T-helper 2 cell treated with Interferon-gamma antibody and Interleukin-4, amounts not matched to agents 5 μg/mL and 100 μg/mL, for 36 hours (primary cell): ENCODE results near the gene DCAF8L1.
"Not testable (repeated sequence)": the region's sequence is repeated elsewhere in the genome, so short reads cannot be mapped to it uniquely, and the experiment has no call there.

ENCODE experiments used
- DNase-seq: peaks from one replicate; pipeline ENCODE4 v3.0.0; 2021; ENCODE audit warnings: low spot score
- H3K27ac Mint-ChIP-seq: one replicate; pipeline ENCODE4 v1.8.0; 2021; ENCODE audit warnings: mild to moderate bottlenecking, mixed read lengths
- H3K27me3 Mint-ChIP-seq: one replicate; pipeline ENCODE4 v1.8.0; 2021; ENCODE audit warnings: low read depth, mixed read lengths
- H3K36me3 Mint-ChIP-seq: one replicate; pipeline ENCODE4 v1.8.0; 2021; ENCODE audit warnings: low read depth, mixed read lengths
- H3K4me1 Mint-ChIP-seq: one replicate; pipeline ENCODE4 v1.8.0; 2021; ENCODE audit warnings: low read depth, mixed read lengths
- H3K4me3 Mint-ChIP-seq: one replicate; pipeline ENCODE4 v1.8.0; 2022; ENCODE audit warnings: mild to moderate bottlenecking, moderate library complexity, mixed read lengths
- H3K9me3 Mint-ChIP-seq: one replicate; pipeline ENCODE4 v1.8.0; 2021; ENCODE audit warnings: mixed read lengths

The DCAF8L1 gene

GRCh38 chrX:27981349-27981748 is at the start of gene DCAF8L1:
TSS of gene DCAF8L1 (minus strand) at chrX:27981449. CDS start at chrX:27981334, 115 bp downstream.
- no peak for DNase-seq
- no peaks in the 10 kb centered on the region for H3K36me3 Mint-ChIP-seq
- peaks cover 3% of the 10 kb centered on the region for H3K9me3 Mint-ChIP-seq
- no peak within 1 kb of the TSS for H3K27ac Mint-ChIP-seq
- H3K4me3 Mint-ChIP-seq = no peak within 1 kb of the TSS
- H3K27me3 Mint-ChIP-seq = no peaks in the 10 kb centered on the region
- no peaks in the 10 kb centered on the region for H3K4me1 Mint-ChIP-seq

- no peaks in the 10 kb centered on the region for H3K27me3 Mint-ChIP-seq
- H3K4me1 Mint-ChIP-seq = no peaks in the 10 kb centered on the region
- H3K27ac Mint-ChIP-seq = no peak overlapping the region
- no peak for DNase-seq
- no peak overlapping the region for H3K4me3 Mint-ChIP-seq
- H3K36me3 Mint-ChIP-seq = no peaks in the 10 kb centered on the region
- H3K9me3 Mint-ChIP-seq = no peaks in the 10 kb centered on the region
These were observed 41.1 kb upstream of the DCAF8L1 start for GRCh38 chrX:28022371-28022770.

- H3K36me3 Mint-ChIP-seq = no peaks in the 10 kb centered on the region
- H3K4me3 Mint-ChIP-seq = no peak overlapping the region
- no peaks in the 10 kb centered on the region for H3K9me3 Mint-ChIP-seq
- no peak overlapping the region for H3K27ac Mint-ChIP-seq
- no peak for DNase-seq
- no peaks in the 10 kb centered on the region for H3K27me3 Mint-ChIP-seq
- no peaks in the 10 kb centered on the region for H3K4me1 Mint-ChIP-seq
These were observed 35.6 kb upstream of the DCAF8L1 start for GRCh38 chrX:28016823-28017222.

DNA sequence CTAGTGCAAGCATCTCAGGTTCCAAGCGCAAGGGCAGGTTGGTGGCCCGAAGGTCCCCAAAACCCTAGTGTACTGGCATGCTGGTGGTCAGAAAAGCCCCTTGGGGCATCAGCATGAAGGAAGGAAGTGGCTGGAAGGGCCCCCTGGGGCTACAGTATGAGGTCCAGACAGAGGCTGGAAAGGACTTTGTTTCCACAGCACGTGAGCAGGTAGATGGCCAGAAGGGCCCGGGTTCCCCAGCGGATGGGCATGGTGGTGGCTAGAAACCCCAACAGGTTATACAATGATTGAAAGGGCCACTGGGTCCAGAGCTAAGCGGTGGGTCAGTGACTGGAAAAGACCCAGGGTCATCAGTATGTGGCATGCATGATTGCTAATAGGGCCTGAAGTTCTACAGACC is 34.7 kb upstream of the DCAF8L1 start:
- Mint-ChIP-seq H3K9me3 (no peaks in the 10 kb centered on the region), H3K4me1 (no peaks in the 10 kb centered on the region), H3K4me3 (no peak overlapping the region), H3K36me3 (no peaks in the 10 kb centered on the region), H3K27me3 (no peaks in the 10 kb centered on the region), H3K27ac (no peak overlapping the region)
- no peak for DNase-seq

GRCh38 chrX:28010875-28011274 is 29.6 kb upstream of the DCAF8L1 start:
- H3K27me3 Mint-ChIP-seq = no peaks in the 10 kb centered on the region
- no peak overlapping the region for H3K27ac Mint-ChIP-seq
- no peak for DNase-seq
- no peaks in the 10 kb centered on the region for H3K4me1 Mint-ChIP-seq
- no peaks in the 10 kb centered on the region for H3K9me3 Mint-ChIP-seq
- H3K4me3 Mint-ChIP-seq = no peak overlapping the region
- H3K36me3 Mint-ChIP-seq = no peaks in the 10 kb centered on the region

- Mint-ChIP-seq H3K4me3 (no peak overlapping the region), H3K36me3 (no peaks in the 10 kb centered on the region), H3K27me3 (no peaks in the 10 kb centered on the region), H3K9me3 (no peaks in the 10 kb centered on the region), H3K4me1 (no peaks in the 10 kb centered on the region), H3K27ac (no peak overlapping the region)
- DNase-seq = no peak
These were observed 17.4 kb upstream of the DCAF8L1 start for GRCh38 chrX:27998666-27999065.

- H3K9me3 Mint-ChIP-seq = no peaks in the 10 kb centered on the region
- H3K36me3 Mint-ChIP-seq = no peaks in the 10 kb centered on the region
- no peaks in the 10 kb centered on the region for H3K4me1 Mint-ChIP-seq
- H3K27me3 Mint-ChIP-seq = no peaks in the 10 kb centered on the region
- no peak overlapping the region for H3K27ac Mint-ChIP-seq
- H3K4me3 Mint-ChIP-seq = no peak overlapping the region
- no peak for DNase-seq
These were observed 16.4 kb upstream of the DCAF8L1 start for GRCh38 chrX:27997622-27998021.

DNA sequence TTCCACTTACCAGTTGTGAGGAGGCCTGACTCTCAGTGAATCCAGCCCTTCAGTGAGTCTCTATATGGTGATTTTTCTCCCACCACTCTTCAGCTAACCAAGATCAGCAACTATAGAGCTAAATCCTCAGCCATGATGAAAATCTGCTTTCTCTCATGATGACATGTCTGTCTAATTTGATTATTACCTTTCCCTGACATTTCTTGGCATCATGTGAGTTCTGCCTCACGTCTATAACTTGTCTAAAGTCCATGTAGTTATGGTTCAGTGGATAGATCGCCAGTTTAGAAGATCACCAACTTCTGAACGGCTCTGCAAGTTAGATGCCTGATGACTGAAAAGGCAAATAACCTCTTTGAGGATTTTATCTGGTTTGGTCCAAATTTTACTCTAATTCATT is 14.9 kb upstream of the DCAF8L1 start:
- Mint-ChIP-seq H3K4me3 (no peak overlapping the region), H3K36me3 (no peaks in the 10 kb centered on the region), H3K4me1 (no peaks in the 10 kb centered on the region), H3K27ac (no peak overlapping the region), H3K9me3 (no peaks in the 10 kb centered on the region), H3K27me3 (no peaks in the 10 kb centered on the region)
- DNase-seq = no peak

DNA sequence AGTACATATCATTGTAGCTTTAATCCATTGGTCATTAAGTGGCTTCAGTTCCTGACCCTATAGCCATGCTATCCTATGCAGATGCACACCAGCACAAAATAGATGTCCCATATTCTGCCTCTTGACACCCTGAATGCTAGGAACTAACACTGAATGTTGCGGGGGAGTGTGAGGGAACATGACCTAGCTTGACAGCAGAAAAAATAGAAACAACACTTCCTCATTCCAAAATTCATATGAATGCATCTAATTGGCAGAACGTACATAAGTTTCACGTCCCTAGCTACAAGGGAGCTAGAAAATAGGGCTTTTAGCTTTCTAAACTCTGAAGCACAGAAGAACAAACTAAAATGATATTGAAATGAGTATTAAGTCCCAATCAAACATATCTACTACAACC is 14.4 kb upstream of the DCAF8L1 start:
- Mint-ChIP-seq H3K4me1 (no peaks in the 10 kb centered on the region), H3K9me3 (no peaks in the 10 kb centered on the region), H3K27ac (no peak overlapping the region), H3K4me3 (no peak overlapping the region), H3K27me3 (no peaks in the 10 kb centered on the region), H3K36me3 (no peaks in the 10 kb centered on the region)
- DNase-seq = no peak

GRCh38 chrX:27987862-27988646 is 6.8 kb upstream of the DCAF8L1 start:
- DNase-seq = no peak
- Mint-ChIP-seq H3K4me1 (no peaks in the 10 kb centered on the region), H3K9me3 (no peaks in the 10 kb centered on the region), H3K27ac (no peak overlapping the region), H3K36me3 (no peaks in the 10 kb centered on the region), H3K4me3 (no peak overlapping the region), H3K27me3 (no peaks in the 10 kb centered on the region)

GRCh38 chrX:27976934-27977333 is 4.3 kb downstream of the DCAF8L1 start:
- DNase-seq, H3K9me3 Mint-ChIP-seq, H3K27ac Mint-ChIP-seq, H3K4me1 Mint-ChIP-seq, H3K36me3 Mint-ChIP-seq, H3K4me3 Mint-ChIP-seq, H3K27me3 Mint-ChIP-seq: not testable (repeated sequence)

GRCh38 chrX:27976284-27976683 is 5.0 kb downstream of the DCAF8L1 start:
- no peaks in the 10 kb centered on the region for H3K4me1 Mint-ChIP-seq
- no peaks in the 10 kb centered on the region for H3K36me3 Mint-ChIP-seq
- no peak overlapping the region for H3K27ac Mint-ChIP-seq
- no peak overlapping the region for H3K4me3 Mint-ChIP-seq
- no peaks in the 10 kb centered on the region for H3K9me3 Mint-ChIP-seq
- H3K27me3 Mint-ChIP-seq = no peaks in the 10 kb centered on the region
- no peak for DNase-seq

- Mint-ChIP-seq H3K9me3 (no peaks in the 10 kb centered on the region), H3K27me3 (no peaks in the 10 kb centered on the region), H3K36me3 (no peaks in the 10 kb centered on the region), H3K27ac (no peak overlapping the region), H3K4me1 (no peaks in the 10 kb centered on the region), H3K4me3 (no peak overlapping the region)
- no peak for DNase-seq
These were observed 12.4 kb downstream of the DCAF8L1 start for GRCh38 chrX:27968878-27969277.

- Mint-ChIP-seq H3K36me3 (no peaks in the 10 kb centered on the region), H3K4me3 (no peak overlapping the region), H3K4me1 (no peaks in the 10 kb centered on the region), H3K9me3 (no peaks in the 10 kb centered on the region), H3K27me3 (no peaks in the 10 kb centered on the region), H3K27ac (no peak overlapping the region)
- no peak for DNase-seq
These were observed 12.9 kb downstream of the DCAF8L1 start for GRCh38 chrX:27968352-27968751.

DNA sequence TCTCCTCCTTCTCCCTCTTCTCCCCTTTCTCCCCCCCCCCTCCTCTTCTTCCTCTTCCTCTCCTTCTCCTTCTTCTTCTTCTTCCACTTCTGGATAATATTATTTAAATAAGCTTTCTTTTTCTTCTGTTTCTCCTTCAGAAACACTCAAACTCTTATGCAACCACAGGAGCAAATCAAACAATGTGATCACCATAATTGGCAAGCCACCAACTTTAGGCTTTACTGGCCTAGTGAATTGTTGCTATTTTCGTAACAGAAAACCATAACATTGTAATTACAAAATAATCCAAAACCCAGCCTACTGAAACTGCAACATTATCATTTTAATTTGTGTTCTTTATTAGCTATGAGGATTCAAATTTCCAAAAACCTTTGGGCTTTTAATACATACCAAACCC is 14.3 kb downstream of the DCAF8L1 start:
- no peak overlapping the region for H3K27ac Mint-ChIP-seq
- H3K4me1 Mint-ChIP-seq = no peaks in the 10 kb centered on the region
- no peak for DNase-seq
- H3K27me3 Mint-ChIP-seq = no peaks in the 10 kb centered on the region
- H3K4me3 Mint-ChIP-seq = no peak overlapping the region
- H3K36me3 Mint-ChIP-seq = no peaks in the 10 kb centered on the region
- H3K9me3 Mint-ChIP-seq = peaks cover 4% of the 10 kb centered on the region
